Measurements from ENCODE around the gene RPUSD4. TPM values are rescaled to one million over a fixed set of nuclear protein-coding genes. Genes with fewer than 3 reads are reported as not detected.
"Not testable (repeated sequence)": the region's sequence is repeated elsewhere in the genome, so short reads cannot be mapped to it uniquely, and the experiment has no call there.

RPUSD4 gene, protein sequence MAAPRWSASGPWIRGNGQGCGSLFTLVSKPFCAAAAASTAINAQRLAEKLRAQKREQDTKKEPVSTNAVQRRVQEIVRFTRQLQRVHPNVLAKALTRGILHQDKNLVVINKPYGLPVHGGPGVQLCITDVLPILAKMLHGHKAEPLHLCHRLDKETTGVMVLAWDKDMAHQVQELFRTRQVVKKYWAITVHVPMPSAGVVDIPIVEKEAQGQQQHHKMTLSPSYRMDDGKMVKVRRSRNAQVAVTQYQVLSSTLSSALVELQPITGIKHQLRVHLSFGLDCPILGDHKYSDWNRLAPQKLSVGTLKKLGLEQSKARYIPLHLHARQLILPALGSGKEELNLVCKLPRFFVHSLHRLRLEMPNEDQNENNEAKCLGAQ
- total RNA-seq, result 10 to 100 TPM; 49.0 to 52.8 TPM

DNA sequence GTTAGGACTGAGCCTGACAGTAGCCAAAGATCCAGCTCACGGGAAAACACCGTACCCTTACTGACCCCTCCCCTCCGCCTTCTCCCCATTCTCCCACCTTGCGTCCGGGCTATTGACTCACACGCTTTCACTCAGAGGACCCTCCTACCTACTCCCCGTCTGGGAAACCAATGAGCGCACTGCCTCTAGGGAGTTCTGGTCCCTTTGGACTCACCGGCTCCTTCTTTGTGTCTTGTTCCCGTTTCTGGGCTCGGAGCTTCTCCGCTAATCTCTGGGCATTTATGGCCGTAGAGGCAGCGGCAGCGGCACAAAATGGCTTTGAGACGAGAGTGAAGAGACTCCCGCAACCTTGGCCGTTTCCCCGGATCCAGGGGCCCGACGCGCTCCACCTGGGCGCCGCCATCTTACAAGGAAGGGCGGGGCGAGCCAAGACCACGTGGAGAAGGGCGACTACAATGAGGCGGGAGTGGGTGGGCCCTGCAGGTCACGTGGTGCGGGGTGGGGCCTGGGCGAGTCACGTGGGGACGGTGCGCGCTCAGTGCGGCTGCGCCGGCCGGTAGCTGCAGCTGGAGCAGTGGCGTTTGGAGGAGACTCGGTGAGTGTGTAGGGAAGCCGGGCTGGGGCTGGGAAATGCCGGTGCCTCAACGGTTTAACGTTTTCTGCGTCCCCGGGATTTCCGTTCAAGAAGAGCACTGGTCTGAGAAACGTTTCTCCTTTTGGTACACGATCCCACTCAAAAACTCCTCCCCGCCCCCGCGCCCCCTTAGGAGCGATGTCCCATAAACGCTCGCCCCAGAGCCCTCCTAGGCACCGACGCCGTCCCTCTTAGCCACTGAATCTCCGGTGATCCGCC lies at the start of gene RPUSD4, which contains the start of gene FAM118B:
Gene RPUSD4 (minus strand): TSS at position 415 of the 853 bp plus-strand sequence. CDS start 12 bp downstream, at position 403.
Gene FAM118B (plus strand): TSS at position 547 of the 853 bp plus-strand sequence. CDS start 23,220 bp downstream, outside the sequence.
- Mint-ChIP-seq H3K27me3 (no peaks in the 10 kb centered on the region), H3K27ac (peak within 1 kb of the TSS; percentile 97), H3K4me1 (peaks cover 26% of the 10 kb centered on the region), H3K36me3 (peaks cover 18% of the 10 kb centered on the region), H3K9me3 (no peaks in the 10 kb centered on the region), H3K4me3 (peak within 1 kb of the TSS; percentile 99)
- DNase-seq, result peak; percentile 99

DNA sequence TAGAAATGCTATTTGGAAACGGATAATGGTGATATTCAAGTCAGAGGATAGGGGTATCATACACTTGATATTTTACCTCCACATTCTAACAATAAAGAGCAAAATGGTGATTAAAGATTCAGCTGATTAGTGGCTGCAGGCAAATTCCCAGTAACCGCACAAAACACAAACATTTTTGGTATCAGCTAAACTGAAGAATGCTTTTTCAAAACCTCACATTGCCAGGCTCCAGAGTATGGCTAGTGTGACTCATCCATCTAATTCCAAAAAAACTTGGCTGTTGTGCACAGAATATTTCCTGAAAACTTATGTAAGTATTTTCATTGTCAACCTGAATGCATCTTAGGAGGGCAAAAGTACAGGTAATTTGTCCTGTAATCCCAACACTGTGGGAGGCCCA lies 46.3 kb upstream of the RPUSD4 start:
- no peak overlapping the region for H3K27ac Mint-ChIP-seq
- H3K4me1 Mint-ChIP-seq, result peaks cover 6% of the 10 kb centered on the region
- H3K36me3 Mint-ChIP-seq, result peaks cover 10% of the 10 kb centered on the region
- no peaks in the 10 kb centered on the region for H3K27me3 Mint-ChIP-seq
- no peaks in the 10 kb centered on the region for H3K9me3 Mint-ChIP-seq
- no peak for DNase-seq
- no peak overlapping the region for H3K4me3 Mint-ChIP-seq

- Mint-ChIP-seq H3K27me3 (no peaks in the 10 kb centered on the region), H3K4me1 (peaks cover 6% of the 10 kb centered on the region), H3K36me3 (peaks cover 10% of the 10 kb centered on the region), H3K9me3 (no peaks in the 10 kb centered on the region), H3K27ac (no peak overlapping the region), H3K4me3 (no peak overlapping the region)
- no peak for DNase-seq
These were observed 45.7 kb upstream of the RPUSD4 start for GRCh38 chr11:126257144-126257543.

- DNase-seq, result no peak
- Mint-ChIP-seq H3K4me3 (no peak overlapping the region), H3K36me3 (peaks cover 10% of the 10 kb centered on the region), H3K9me3 (no peaks in the 10 kb centered on the region), H3K4me1 (peaks cover 6% of the 10 kb centered on the region), H3K27me3 (no peaks in the 10 kb centered on the region), H3K27ac (no peak overlapping the region)
These were observed 44.8 kb upstream of the RPUSD4 start for GRCh38 chr11:126256216-126256615.

DNA sequence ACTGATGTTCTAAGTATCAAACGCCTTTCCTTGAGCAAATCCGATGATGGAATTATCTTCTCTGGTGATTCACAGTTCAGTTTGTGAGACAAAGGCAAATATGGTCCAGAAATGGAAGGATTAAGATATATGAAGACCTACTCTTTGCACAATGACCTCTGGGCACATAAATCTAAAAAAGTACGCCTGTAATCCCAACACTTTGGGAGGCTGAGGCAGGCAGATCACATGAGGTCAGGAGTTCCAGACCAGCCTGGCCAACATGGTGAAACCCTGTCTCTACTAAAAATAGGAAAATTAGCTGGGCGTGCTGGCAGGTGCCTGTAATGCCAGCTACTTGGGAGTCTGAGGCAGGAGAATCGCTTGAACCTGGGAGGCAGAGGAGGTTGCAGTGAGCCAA lies 44.1 kb upstream of the RPUSD4 start:
- not testable (repeated sequence) for H3K9me3 Mint-ChIP-seq, H3K27ac Mint-ChIP-seq, H3K27me3 Mint-ChIP-seq, H3K36me3 Mint-ChIP-seq, DNase-seq, H3K4me1 Mint-ChIP-seq, H3K4me3 Mint-ChIP-seq

DNA sequence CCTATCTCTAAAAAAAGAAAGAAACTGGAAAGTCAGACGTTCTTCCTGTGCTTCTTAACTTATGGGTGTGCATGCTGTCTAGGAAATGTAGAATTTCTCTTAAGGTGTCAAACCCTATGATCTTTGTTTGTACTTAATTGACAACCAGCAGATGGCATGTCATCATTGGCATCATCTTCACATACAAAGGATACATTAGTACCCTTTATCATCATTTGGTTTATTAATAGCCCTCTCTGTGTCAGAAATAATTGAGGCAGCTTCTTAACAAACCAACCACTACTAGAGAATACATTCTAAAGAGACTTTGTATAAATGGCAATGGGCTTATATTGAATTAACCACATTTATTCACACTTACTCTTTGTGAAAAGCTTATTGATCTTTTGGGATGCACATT lies 43.4 kb upstream of the RPUSD4 start:
- DNase-seq, result no peak
- Mint-ChIP-seq H3K27ac (no peak overlapping the region), H3K36me3 (peaks cover 10% of the 10 kb centered on the region), H3K4me3 (no peak overlapping the region), H3K4me1 (peaks cover 6% of the 10 kb centered on the region), H3K9me3 (no peaks in the 10 kb centered on the region), H3K27me3 (no peaks in the 10 kb centered on the region)

DNA sequence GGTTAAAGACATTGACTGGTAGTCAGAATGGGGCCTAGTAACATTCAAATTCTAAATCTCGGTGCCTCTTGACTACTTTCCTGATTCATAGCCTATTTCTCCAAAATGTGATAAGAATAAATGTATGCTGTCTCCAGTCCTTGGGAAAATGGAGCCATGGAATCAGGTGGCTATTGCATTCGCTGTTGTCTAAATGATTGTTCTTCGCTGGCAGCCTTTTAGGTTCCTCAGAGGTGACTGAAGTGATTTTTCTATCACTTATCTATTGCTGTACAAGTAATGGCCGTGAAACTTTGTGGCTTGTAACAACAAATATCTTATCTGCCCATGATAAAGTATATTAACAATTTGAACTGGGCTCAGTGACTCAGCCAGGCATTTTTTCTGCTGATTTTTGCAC lies 41.8 kb upstream of the RPUSD4 start:
- DNase-seq, result no peak
- H3K4me1 Mint-ChIP-seq, result peaks cover 2% of the 10 kb centered on the region
- no peak overlapping the region for H3K27ac Mint-ChIP-seq
- no peak overlapping the region for H3K4me3 Mint-ChIP-seq
- no peaks in the 10 kb centered on the region for H3K27me3 Mint-ChIP-seq
- H3K9me3 Mint-ChIP-seq, result no peaks in the 10 kb centered on the region
- peaks cover 10% of the 10 kb centered on the region for H3K36me3 Mint-ChIP-seq

DNA sequence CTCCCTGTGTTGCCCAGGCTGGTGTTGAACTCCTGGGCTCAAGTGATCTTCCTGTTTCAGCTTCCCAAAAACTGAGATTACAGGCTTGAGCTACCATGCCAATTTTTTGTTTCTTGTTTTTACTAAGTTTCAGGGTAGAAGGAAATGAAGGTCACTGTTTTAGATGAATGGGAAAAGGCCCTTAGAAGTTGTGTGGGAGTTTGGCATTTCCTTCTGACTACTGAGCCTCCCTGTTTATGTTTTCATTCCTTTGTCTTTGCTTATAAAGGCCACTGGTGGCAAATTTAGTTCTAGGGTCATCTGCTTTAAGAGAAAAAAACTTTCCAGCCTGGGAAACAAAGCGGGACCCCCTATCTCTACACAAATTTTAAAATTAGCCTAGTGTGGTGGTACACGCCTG lies 35.2 kb upstream of the RPUSD4 start:
- Mint-ChIP-seq H3K36me3 (peaks cover 11% of the 10 kb centered on the region), H3K4me3 (no peak overlapping the region), H3K27ac (no peak overlapping the region), H3K27me3 (no peaks in the 10 kb centered on the region), H3K4me1 (peaks cover 3% of the 10 kb centered on the region), H3K9me3 (no peaks in the 10 kb centered on the region)
- DNase-seq, result no peak

GRCh38 chr11:126233391-126233790 lies 21.9 kb upstream of the RPUSD4 start:
- Mint-ChIP-seq H3K4me1 (peaks cover 3% of the 10 kb centered on the region), H3K27me3 (no peaks in the 10 kb centered on the region), H3K27ac (no peak overlapping the region), H3K36me3 (peaks cover 7% of the 10 kb centered on the region), H3K4me3 (no peak overlapping the region), H3K9me3 (no peaks in the 10 kb centered on the region)
- DNase-seq, result no peak

DNA sequence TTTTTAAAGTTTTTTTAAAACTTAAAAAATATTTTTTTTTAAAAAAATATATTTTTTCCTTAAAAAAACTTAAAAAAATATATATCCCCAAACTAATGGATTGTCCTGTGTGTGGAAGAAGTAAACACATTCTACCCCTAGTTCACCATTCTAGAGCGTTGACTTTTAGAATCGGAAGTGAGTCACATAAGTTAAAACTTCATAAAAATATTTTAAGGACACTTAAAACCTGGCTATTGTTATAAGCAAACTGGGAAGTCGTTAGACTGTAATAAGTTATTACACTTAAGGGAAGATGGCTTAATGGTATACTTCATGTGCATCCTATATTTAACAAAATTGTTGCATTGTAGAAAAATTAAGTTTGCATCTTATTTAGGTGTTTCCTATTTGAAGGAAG lies 21.2 kb upstream of the RPUSD4 start:
- no peaks in the 10 kb centered on the region for H3K9me3 Mint-ChIP-seq
- DNase-seq, result no peak
- no peak overlapping the region for H3K4me3 Mint-ChIP-seq
- H3K4me1 Mint-ChIP-seq, result peaks cover 3% of the 10 kb centered on the region
- peaks cover 4% of the 10 kb centered on the region for H3K36me3 Mint-ChIP-seq
- no peak overlapping the region for H3K27ac Mint-ChIP-seq
- no peaks in the 10 kb centered on the region for H3K27me3 Mint-ChIP-seq

DNA sequence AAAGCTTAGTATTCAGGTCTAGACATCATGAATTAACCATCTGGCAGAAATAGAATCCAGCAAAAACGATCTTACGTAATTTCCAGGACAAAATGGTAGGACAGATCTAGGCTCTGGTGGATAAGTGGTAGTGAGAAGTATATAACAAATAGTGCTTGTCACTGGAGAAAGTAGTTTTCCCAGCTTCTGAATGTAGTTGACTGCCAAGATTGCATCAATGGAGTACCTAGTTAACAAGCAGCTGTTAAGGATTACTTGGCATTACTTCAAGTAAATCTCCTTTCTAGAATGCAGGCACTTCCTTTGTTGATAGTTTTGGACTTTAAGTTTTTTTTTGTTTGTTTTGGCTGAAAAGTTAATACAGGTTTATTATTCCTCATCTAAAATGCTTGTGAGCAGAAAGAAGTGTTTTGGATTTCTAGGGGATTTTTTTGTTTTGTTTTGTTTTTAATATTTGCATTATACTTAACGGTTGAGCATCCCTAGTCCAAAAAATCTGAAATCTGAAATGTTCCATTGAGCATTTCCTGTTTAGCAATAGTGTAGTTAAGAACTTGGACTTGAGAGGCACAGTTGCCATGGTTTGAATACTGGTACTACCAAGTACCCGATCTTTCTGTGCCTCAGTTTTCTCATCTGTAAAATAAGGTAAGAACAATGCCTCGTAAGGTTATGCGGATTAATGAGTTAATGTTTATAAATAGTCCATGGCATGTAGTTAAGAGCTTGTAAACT lies 20.4 kb upstream of the RPUSD4 start:
- H3K27ac Mint-ChIP-seq, result no peak overlapping the region
- H3K27me3 Mint-ChIP-seq, result no peaks in the 10 kb centered on the region
- no peaks in the 10 kb centered on the region for H3K9me3 Mint-ChIP-seq
- H3K4me1 Mint-ChIP-seq, result peaks cover 3% of the 10 kb centered on the region
- H3K36me3 Mint-ChIP-seq, result peaks cover 4% of the 10 kb centered on the region
- DNase-seq, result no peak
- no peak overlapping the region for H3K4me3 Mint-ChIP-seq

DNA sequence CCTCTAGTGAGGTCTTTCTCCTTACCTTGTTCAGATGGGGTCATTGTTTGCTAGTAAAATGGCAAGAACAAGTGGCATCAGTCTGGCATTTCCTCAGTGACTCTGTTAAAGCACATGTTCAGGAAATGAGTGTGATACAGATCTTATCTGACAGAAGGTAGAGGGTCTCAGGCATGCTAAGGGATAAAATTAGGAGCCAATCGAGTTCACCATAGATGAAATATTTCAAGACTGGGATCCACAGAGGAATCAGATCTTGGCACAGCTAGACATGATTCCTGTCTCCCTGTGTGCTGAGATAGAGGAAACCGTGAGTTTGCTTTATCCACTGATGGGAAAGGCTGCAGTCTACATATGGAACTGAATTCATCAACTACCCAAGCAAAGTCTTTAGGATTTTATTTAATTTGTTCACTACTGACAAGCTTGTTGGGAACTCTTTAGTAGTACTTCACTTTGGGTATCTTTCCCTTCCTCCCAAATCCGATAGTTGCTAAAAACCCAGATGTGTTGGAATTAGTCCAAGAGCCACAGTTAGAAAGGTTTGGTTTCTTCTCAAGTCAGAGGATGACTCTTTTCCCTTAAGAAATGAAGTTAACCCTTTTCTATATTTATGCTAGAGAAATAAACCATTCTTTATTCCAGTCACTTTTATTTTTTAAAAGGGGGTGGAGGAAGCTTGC lies 18.5 kb upstream of the RPUSD4 start:
- H3K4me1 Mint-ChIP-seq, result peaks cover 3% of the 10 kb centered on the region
- no peak overlapping the region for H3K27ac Mint-ChIP-seq
- no peaks in the 10 kb centered on the region for H3K27me3 Mint-ChIP-seq
- no peak overlapping the region for H3K4me3 Mint-ChIP-seq
- H3K9me3 Mint-ChIP-seq, result no peaks in the 10 kb centered on the region
- peaks cover 11% of the 10 kb centered on the region for H3K36me3 Mint-ChIP-seq
- no peak for DNase-seq

DNA sequence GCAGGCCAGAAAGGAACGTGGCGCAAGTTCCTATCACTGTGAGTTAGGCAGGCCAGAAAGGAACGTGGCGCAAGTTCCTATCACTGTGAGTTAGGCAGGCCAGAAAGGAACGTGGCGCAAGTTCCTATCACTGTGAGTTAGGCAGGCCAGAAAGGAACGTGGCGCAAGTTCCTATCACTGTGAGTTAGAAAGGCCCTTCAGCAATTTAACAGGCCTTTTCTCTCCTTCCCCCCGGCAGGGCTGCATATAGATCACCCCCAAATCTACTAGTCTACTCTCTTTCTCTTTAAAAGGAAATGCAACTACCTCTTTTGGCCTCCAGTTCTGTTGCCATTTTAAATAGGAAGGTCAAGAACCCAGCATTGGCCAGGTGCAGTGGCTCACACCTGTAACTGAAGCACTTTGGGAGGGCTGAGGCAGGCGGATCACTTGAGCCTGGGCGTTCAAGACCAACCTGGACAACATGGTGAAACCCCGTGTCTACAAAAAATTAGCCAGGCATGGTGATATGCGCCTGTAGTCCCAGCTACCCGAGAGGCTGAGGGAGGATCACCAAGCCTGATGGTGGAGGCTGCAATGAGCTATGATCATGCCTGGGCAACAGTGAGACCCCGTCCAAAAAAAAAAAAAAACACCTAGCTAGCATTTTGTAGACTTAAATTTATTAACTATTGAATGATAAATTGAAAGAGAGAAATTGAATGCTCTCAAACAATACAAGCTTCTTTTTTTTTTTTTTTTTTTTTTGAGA lies 15.1 kb upstream of the RPUSD4 start:
- no peaks in the 10 kb centered on the region for H3K27me3 Mint-ChIP-seq
- no peak overlapping the region for H3K4me3 Mint-ChIP-seq
- H3K4me1 Mint-ChIP-seq, result peaks cover under 1% of the 10 kb centered on the region
- H3K36me3 Mint-ChIP-seq, result peaks cover 11% of the 10 kb centered on the region
- no peak overlapping the region for H3K27ac Mint-ChIP-seq
- DNase-seq, result no peak
- no peaks in the 10 kb centered on the region for H3K9me3 Mint-ChIP-seq

DNA sequence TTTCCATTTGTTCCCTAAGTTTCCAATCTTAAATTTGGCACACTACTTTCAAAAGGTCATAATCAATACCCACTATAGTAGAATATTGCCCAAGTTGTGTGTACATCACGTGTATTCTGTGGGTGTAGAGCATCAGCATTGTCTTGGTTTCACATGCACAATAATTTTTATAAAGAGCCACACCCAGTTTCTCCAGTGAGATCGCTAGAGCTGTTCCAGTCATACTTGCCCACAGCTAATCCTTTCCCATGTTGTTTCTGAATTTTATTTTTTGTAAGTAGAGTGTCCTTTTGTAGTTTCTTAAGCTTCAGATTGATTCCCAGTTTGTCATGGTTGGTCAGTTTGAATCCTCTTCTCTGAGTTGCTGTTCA lies 13.8 kb upstream of the RPUSD4 start:
- DNase-seq, result no peak
- H3K4me1 Mint-ChIP-seq, result peaks cover under 1% of the 10 kb centered on the region
- H3K36me3 Mint-ChIP-seq, result peaks cover 13% of the 10 kb centered on the region
- no peak overlapping the region for H3K27ac Mint-ChIP-seq
- no peak overlapping the region for H3K4me3 Mint-ChIP-seq
- no peaks in the 10 kb centered on the region for H3K27me3 Mint-ChIP-seq
- H3K9me3 Mint-ChIP-seq, result no peaks in the 10 kb centered on the region

All from activated naive CD8-positive, alpha-beta T cell treated with anti-CD3 and anti-CD28 coated beads for 36 hours (primary cell).